GM12873 (cell line): Measurements from ENCODE around the gene BEST4.

Experiments
- TF ChIP-seq, protein P1 (sequence below): IDR thresholded peaks from 2 replicates; pipeline ENCODE4 v1.5.1; 2012; ENCODE audit warnings: low read depth, mild to moderate bottlenecking, moderate library complexity, low read length, control low read depth; ENCODE audit not compliant: insufficient read depth; ENCODE audit errors: missing control alignments

The BEST4 gene

GRCh38 chr1:44775078-44775929 lies 12.7 kb downstream of the BEST4 start, which contains the start of gene RPS8:
Gene RPS8 (plus strand): TSS chr1:44775540. CDS start chr1:44775597, 57 bp downstream.
- TF ChIP-seq, protein P1, sequence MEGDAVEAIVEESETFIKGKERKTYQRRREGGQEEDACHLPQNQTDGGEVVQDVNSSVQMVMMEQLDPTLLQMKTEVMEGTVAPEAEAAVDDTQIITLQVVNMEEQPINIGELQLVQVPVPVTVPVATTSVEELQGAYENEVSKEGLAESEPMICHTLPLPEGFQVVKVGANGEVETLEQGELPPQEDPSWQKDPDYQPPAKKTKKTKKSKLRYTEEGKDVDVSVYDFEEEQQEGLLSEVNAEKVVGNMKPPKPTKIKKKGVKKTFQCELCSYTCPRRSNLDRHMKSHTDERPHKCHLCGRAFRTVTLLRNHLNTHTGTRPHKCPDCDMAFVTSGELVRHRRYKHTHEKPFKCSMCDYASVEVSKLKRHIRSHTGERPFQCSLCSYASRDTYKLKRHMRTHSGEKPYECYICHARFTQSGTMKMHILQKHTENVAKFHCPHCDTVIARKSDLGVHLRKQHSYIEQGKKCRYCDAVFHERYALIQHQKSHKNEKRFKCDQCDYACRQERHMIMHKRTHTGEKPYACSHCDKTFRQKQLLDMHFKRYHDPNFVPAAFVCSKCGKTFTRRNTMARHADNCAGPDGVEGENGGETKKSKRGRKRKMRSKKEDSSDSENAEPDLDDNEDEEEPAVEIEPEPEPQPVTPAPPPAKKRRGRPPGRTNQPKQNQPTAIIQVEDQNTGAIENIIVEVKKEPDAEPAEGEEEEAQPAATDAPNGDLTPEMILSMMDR = no peak

DNA sequence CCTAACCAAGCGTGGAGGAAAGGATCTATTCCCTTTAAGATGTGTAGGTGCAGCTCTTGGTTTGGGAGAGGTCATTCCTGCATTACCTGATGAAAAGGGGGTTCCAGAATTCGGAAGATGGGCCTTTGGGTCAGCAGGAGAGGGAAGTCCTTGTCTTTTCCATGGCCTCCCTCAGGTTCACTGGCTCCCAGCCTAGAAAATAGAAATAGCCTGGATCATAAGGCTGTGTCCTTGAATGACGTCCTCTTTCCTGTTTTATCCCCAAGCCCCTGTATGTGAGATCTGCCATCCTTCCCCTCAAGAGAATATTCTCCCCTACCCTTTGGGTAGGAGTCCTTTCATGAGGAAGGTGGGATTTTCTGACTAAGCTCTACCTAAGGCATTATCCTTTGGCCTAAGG lies 27.1 kb downstream of the BEST4 start:
- TF ChIP-seq, protein P1 = no peak

DNA sequence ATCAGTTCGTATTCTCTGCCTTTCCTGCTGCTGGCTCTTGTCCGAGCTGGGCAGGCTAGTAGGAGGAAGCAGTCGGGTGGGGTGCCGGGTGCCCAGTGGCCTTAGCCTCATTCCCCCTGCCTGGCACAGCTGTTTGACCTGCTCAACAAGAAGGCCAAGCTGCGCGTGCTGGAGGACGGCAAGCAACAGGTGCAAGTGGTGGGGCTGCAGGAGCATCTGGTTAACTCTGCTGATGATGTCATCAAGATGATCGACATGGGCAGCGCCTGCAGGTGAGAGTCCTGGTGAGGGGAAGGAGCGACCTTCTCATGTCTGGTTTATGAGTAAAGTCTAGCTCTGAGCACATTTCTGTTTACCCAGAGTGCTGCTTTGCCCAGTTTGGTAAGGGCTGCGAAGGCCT lies 28.9 kb downstream of the BEST4 start:
- TF ChIP-seq, protein P1 = no peak

- TF ChIP-seq, protein P1 = no peak
Measured at GRCh38 chr1:44757420-44757819, 30.6 kb downstream of the BEST4 start.

DNA sequence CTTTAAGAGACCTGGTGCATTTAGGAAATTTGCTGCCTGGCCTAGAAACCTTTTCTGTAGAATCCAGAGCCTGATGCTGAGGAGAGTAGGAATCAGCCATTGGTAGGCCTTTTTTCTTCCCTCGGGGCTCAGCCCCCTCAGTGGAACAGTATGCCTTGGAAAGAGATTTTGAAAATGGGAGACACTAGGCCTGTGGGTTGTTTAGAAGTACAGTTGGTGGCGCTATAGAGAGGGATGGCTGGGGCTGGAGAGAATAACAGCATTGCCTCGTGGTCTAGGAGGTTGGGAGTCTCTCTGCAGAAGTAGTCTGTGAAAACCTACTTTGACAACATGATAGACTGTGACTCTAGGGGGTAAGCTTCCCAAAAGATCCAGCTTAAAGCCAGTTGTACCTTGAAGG lies 40.1 kb downstream of the BEST4 start:
- TF ChIP-seq, protein P1 = no peak

DNA sequence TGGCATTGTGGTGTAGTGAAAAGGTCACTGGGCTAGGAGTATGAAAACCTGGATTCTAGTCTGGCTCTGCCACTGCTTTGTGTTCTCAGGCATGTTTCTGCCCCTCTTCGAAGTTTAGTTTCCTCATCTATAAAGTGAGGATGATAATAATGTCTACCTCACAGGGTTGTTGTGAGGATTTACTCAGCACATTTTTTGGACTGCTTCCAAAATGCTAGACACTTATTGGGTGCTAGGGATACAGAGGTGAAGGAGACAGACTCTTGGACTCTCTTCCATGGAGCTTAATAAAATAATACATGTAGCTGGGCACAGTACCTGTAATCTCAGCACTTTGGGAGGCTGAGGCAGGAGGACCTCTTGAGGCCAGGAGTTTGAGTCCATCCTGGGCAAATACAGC lies 44.8 kb downstream of the BEST4 start:
- TF ChIP-seq, protein P1 = no peak

GRCh38 chr1:44740179-44740617 lies 47.8 kb downstream of the BEST4 start:
- TF ChIP-seq, protein P1 = no peak
